Activated T-cell treated with anti-CD3 and anti-CD28 coated beads for 48 hours (primary cell): ENCODE results near the gene ADAMTS7.
"Not testable (repeated sequence)": the region's sequence is repeated elsewhere in the genome, so short reads cannot be mapped to it uniquely, and the experiment has no call there.

Experiments used
- DNase-seq: peaks from one replicate; pipeline ENCODE4 v3.0.0-alpha.2; 2020; ENCODE audit warnings: low read depth

ADAMTS7 gene

GRCh38 chr15:78811124-78811824, at the start of gene ADAMTS7:
TSS of gene ADAMTS7 (minus strand) at chr15:78811464. CDS start at chr15:78811220, 244 bp downstream.
- peak; percentile 43 for DNase-seq

GRCh38 chr15:78859971-78860719, 48.9 kb upstream of the ADAMTS7 start:
- peak; percentile 68 for DNase-seq

GRCh38 chr15:78855746-78856145, 44.5 kb upstream of the ADAMTS7 start:
- no peak for DNase-seq

GRCh38 chr15:78854833-78855372, 43.6 kb upstream of the ADAMTS7 start:
- no peak for DNase-seq

GRCh38 chr15:78853500-78853899, 42.2 kb upstream of the ADAMTS7 start:
- DNase-seq, result no peak

- no peak for DNase-seq
Observed at GRCh38 chr15:78850941-78851755, 39.9 kb upstream of the ADAMTS7 start.

GRCh38 chr15:78850352-78850751, 39.1 kb upstream of the ADAMTS7 start:
- no peak for DNase-seq

- not testable (repeated sequence) for DNase-seq
Observed at GRCh38 chr15:78847387-78847906, 36.2 kb upstream of the ADAMTS7 start.

- DNase-seq, result not testable (repeated sequence)
Observed at GRCh38 chr15:78846906-78847305, 35.6 kb upstream of the ADAMTS7 start.

GRCh38 chr15:78842519-78842918, 31.3 kb upstream of the ADAMTS7 start:
- no peak for DNase-seq

- DNase-seq, result no peak
Observed at GRCh38 chr15:78841891-78842290, 30.6 kb upstream of the ADAMTS7 start.

- DNase-seq, result no peak
Observed at GRCh38 chr15:78841376-78841706, 30.1 kb upstream of the ADAMTS7 start.

GRCh38 chr15:78840661-78841375, 29.6 kb upstream of the ADAMTS7 start:
- DNase-seq, result no peak

GRCh38 chr15:78839151-78839550, 27.9 kb upstream of the ADAMTS7 start:
- DNase-seq, result not testable (repeated sequence)

GRCh38 chr15:78838489-78838888, 27.2 kb upstream of the ADAMTS7 start:
- DNase-seq, result no peak

- no peak for DNase-seq
Observed at GRCh38 chr15:78837543-78837942, 26.3 kb upstream of the ADAMTS7 start.

- no peak for DNase-seq
Observed at GRCh38 chr15:78837131-78837530, 25.9 kb upstream of the ADAMTS7 start.

- no peak for DNase-seq
Observed at GRCh38 chr15:78836333-78836732, 25.1 kb upstream of the ADAMTS7 start.

- no peak for DNase-seq
Observed at GRCh38 chr15:78831229-78832207, 20.3 kb upstream of the ADAMTS7 start.

GRCh38 chr15:78830514-78831228, 19.4 kb upstream of the ADAMTS7 start:
- no peak for DNase-seq
